Measurements from ENCODE around the gene SPTB.

The SPTB gene

DNA sequence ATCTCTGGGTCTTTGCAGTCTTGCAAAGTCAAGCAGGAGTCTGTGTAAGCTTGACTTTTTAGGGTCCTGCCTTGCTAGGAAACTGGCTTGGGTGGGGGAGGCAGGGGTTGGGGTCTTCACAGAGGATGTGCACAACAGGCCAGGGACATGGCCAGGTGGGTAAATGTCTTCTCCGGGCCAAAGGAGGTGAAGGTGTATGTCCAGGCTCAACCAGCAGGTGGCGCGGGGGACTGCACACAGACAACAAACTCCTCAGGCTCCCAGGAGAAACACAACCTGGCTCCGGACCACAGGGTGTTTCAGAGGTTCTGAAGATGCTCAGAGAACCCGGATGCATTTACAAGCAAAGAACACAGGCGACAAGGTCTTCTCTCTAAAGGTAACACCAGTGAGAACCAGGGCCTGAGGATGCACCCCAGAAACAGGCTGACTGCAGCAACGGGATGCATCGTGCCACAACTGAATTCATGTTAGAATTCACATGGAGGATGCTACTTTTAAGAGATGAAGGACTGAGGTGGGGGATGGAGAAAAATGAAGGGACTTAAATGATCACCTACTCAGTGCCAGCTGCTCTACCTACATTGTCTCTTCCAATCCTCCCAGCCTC is 119.5 kb downstream of the SPTB start:
- Histone ChIP-seq H3K9me3 (ENCODE audit: insufficient read depth, low read length) (no peaks in the 10 kb centered on the region), H3K4me2 (ENCODE audit: low read depth, low read length, poor library complexity, severe bottlenecking) (no peak overlapping the region), H3K27me3 (ENCODE audit: low read length) (no peaks in the 10 kb centered on the region), H3K36me3 (ENCODE audit: low read length) (no peaks in the 10 kb centered on the region), H3K9me2 (replicated peaks; ENCODE audit: insufficient read depth, low read length) (no peaks in the 10 kb centered on the region), H3K79me2 (ENCODE audit: insufficient read depth, low read length) (no peaks in the 10 kb centered on the region), H3K9ac (ENCODE audit: low read length) (no peak overlapping the region), H3K27ac (ENCODE audit: low read depth, low read length) (no peak overlapping the region), H2AFZ (ENCODE audit: low read depth, low read length, severe bottlenecking) (no peak overlapping the region), H3K4me3 (ENCODE audit: insufficient read depth, low read length, poor library complexity, severe bottlenecking) (no peak overlapping the region), H4K20me1 (ENCODE audit: low read depth, low read length) (no peaks in the 10 kb centered on the region), H3F3A (ENCODE audit: insufficient read depth) (no peaks in the 10 kb centered on the region)
- no peak for TF ChIP-seq EZH2phosphoT487 (conservative IDR thresholded peaks at IDR 0.05; ENCODE audit: low read length)
- TF ChIP-seq, protein P1, sequence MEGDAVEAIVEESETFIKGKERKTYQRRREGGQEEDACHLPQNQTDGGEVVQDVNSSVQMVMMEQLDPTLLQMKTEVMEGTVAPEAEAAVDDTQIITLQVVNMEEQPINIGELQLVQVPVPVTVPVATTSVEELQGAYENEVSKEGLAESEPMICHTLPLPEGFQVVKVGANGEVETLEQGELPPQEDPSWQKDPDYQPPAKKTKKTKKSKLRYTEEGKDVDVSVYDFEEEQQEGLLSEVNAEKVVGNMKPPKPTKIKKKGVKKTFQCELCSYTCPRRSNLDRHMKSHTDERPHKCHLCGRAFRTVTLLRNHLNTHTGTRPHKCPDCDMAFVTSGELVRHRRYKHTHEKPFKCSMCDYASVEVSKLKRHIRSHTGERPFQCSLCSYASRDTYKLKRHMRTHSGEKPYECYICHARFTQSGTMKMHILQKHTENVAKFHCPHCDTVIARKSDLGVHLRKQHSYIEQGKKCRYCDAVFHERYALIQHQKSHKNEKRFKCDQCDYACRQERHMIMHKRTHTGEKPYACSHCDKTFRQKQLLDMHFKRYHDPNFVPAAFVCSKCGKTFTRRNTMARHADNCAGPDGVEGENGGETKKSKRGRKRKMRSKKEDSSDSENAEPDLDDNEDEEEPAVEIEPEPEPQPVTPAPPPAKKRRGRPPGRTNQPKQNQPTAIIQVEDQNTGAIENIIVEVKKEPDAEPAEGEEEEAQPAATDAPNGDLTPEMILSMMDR (IDR thresholded peaks at IDR 0.05; ENCODE audit: insufficient read depth, low read length, poor library complexity, severe bottlenecking): peak; percentile 58

DNA sequence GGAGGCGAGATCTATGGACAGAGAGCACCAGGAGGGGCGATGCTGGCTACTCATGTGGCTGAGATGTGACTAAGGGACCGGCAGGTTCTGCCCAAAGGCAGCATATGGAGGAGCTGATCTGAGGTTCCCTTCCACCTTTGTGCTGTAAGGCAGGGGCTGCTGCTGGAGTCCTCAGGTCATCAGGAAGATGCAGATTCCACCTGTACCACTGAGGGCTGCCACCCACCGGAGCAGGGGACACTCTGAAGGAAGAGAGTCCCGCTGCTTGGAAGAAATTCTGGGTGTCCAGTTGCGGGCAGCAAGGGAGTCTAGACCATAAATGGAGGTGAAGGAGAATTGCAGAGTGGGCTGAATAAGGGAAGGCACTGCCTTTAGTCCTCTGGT is 120.2 kb downstream of the SPTB start:
- Histone ChIP-seq H3K4me3 (ENCODE audit: insufficient read depth, low read length, poor library complexity, severe bottlenecking) (no peak overlapping the region), H3K9me3 (ENCODE audit: insufficient read depth, low read length) (no peaks in the 10 kb centered on the region), H4K20me1 (ENCODE audit: low read depth, low read length) (no peaks in the 10 kb centered on the region), H3K79me2 (ENCODE audit: insufficient read depth, low read length) (no peaks in the 10 kb centered on the region), H2AFZ (ENCODE audit: low read depth, low read length, severe bottlenecking) (no peak overlapping the region), H3K27ac (ENCODE audit: low read depth, low read length) (no peak overlapping the region), H3K9ac (ENCODE audit: low read length) (no peak overlapping the region), H3K36me3 (ENCODE audit: low read length) (no peaks in the 10 kb centered on the region), H3K4me2 (ENCODE audit: low read depth, low read length, poor library complexity, severe bottlenecking) (no peak overlapping the region), H3K9me2 (replicated peaks; ENCODE audit: insufficient read depth, low read length) (no peaks in the 10 kb centered on the region), H3F3A (ENCODE audit: insufficient read depth) (no peaks in the 10 kb centered on the region), H3K27me3 (ENCODE audit: low read length) (no peaks in the 10 kb centered on the region)
- TF ChIP-seq, protein P1 (IDR thresholded peaks at IDR 0.05; ENCODE audit: insufficient read depth, low read length, poor library complexity, severe bottlenecking): no peak
- TF ChIP-seq EZH2phosphoT487 (conservative IDR thresholded peaks at IDR 0.05; ENCODE audit: low read length): no peak

DNA sequence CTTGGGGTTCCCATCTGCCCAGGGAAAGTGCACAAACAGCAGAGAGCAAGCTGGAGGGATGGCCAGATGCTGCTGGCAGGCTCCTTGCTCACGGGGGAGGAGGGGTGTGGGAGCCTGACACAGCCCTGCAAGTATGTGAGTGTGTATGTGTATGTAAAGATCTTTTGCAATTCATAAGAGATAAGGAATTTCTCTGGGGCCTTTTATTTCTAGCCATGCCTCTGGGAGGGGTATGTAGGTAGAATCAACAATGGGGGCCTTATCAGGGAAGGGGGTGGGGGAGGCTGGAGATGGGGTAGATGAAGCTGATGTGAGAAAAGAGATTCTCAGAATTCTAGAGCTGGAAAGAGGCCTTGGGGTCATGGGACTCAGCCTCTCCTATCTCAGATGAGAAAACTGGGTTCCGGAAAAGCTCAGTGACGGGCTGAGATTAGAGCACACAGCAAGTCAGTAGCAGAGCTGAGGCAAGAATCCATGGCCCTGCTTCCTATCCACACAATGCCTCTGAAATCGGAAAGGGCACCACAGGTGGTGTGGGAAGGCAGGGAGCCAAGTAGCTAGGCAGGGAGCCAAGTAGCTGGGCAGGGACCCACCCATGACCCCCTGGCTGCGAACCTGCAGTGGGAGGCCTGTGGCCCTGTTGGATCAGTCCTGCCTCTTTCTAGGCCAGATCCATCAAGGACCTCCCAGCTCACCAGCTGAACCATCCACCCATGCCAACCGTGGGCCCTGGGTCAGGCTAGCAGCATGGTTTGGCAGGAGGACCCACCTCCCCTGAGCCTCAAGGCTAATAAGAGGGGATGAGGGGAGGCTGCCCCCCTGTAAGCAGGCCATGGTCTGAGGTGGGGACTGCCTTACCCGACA is 120.8 kb downstream of the SPTB start:
- no peak overlapping the region for H3K9ac ChIP-seq (ENCODE audit: low read length)
- no peak overlapping the region for H2AFZ ChIP-seq (ENCODE audit: low read depth, low read length, severe bottlenecking)
- no peak overlapping the region for H3K27ac ChIP-seq (ENCODE audit: low read depth, low read length)
- no peaks in the 10 kb centered on the region for H3K9me2 ChIP-seq (replicated peaks; ENCODE audit: insufficient read depth, low read length)
- H3K27me3 ChIP-seq (ENCODE audit: low read length): no peaks in the 10 kb centered on the region
- no peak for TF ChIP-seq EZH2phosphoT487 (conservative IDR thresholded peaks at IDR 0.05; ENCODE audit: low read length)
- TF ChIP-seq, protein P1 (IDR thresholded peaks at IDR 0.05; ENCODE audit: insufficient read depth, low read length, poor library complexity, severe bottlenecking): no peak
- H3K9me3 ChIP-seq (ENCODE audit: insufficient read depth, low read length): no peaks in the 10 kb centered on the region
- H3K79me2 ChIP-seq (ENCODE audit: insufficient read depth, low read length): no peaks in the 10 kb centered on the region
- no peaks in the 10 kb centered on the region for H3K36me3 ChIP-seq (ENCODE audit: low read length)
- no peak overlapping the region for H3K4me2 ChIP-seq (ENCODE audit: low read depth, low read length, poor library complexity, severe bottlenecking)
- H3K4me3 ChIP-seq (ENCODE audit: insufficient read depth, low read length, poor library complexity, severe bottlenecking): no peak overlapping the region
- H4K20me1 ChIP-seq (ENCODE audit: low read depth, low read length): no peaks in the 10 kb centered on the region
- H3F3A ChIP-seq (ENCODE audit: insufficient read depth): no peaks in the 10 kb centered on the region

Measured in SU-DHL-6 (cell line).